ENCODE measurements around the gene ARHGEF1.

GRCh38 chr19:41956621-41957020 lies 73.6 kb downstream of the ARHGEF1 start:
- no peak for TF ChIP-seq CTCF (optimal IDR thresholded peaks at IDR 0.05 in 1 of 3, IDR thresholded peaks at IDR 0.05 in 1 of 3, conservative IDR thresholded peaks at IDR 0.05 in 1 of 3; ENCODE audit: extremely low read depth in 1 of 3, insufficient read depth in 2 of 3, low read length in 3 of 3)
- TF ChIP-seq EZH2 (IDR thresholded peaks at IDR 0.05; ENCODE audit: low read length), result no peak
